PC-9 (cell line): ENCODE results near the gene AKT1S1. TPM values are rescaled to one million over a fixed set of nuclear protein-coding genes. Genes with fewer than 3 reads are reported as not detected.
"Not testable (repeated sequence)": the region's sequence is repeated elsewhere in the genome, so short reads cannot be mapped to it uniquely, and the experiment has no call there.

Source experiments
- BruUV-seq: library from RNA; stranded (reverse); fragments of 400-500 nt; replicated peaks from 2 replicates; lab custom pipeline; 2021; lab: Mats Ljungman, UMichigan
- CTCF ChIA-PET: fragments of 300-600 bp; sonication (Branson Sonifier 250); formaldehyde crosslinking; loops from one replicate; lab custom pipeline; 2022; ENCODE audit warnings: antibody characterized with exemption; lab: Charles Lee
- POLR2A ChIA-PET: fragments of 300-600 bp; sonication (Branson Sonifier 250); formaldehyde crosslinking; loops from one replicate; lab custom pipeline; 2022; ENCODE audit warnings: antibody characterized with exemption; ENCODE audit not compliant: unreplicated experiment; lab: Charles Lee
- DNase-seq, 2 experiments: peaks; one replicate each; pipeline versions ENCODE4 v3.0.0 to v3.0.0-alpha.2; 2015 to 2022; ENCODE audit warnings: mixed read lengths in 1 of 2
- H2AFZ ChIP-seq: fragments of 200-600 bp; sonication (generic); 2 replicates; pipeline ENCODE4 v1.8.1; 2017; ENCODE audit warnings: antibody characterized with exemption
- H3F3A ChIP-seq: fragments of 200-600 bp; sonication (generic); 2 replicates; pipeline ENCODE4 v1.8.1; 2017; ENCODE audit warnings: antibody characterized with exemption, mild to moderate bottlenecking, low read depth; ENCODE audit not compliant: insufficient read depth
- H3K27ac ChIP-seq: fragments of 200-600 bp; sonication (generic); 2 replicates; pipeline ENCODE4 v1.6.1; 2016; ENCODE audit warnings: mixed run types
- H3K27me3 ChIP-seq: fragments of 200-600 bp; sonication (generic); 2 replicates; pipeline ENCODE4 v1.6.1; 2016; ENCODE audit warnings: low read depth, mixed run types; ENCODE audit not compliant: insufficient read depth
- H3K36me3 ChIP-seq: fragments of 200-600 bp; sonication (generic); 2 replicates; pipeline ENCODE4 v1.6.1; 2016; ENCODE audit warnings: low read depth, mixed run types
- H3K4me1 ChIP-seq: fragments of 200-600 bp; sonication (generic); replicated peaks from 2 replicates; pipeline ENCODE4 v1.6.1; 2016; ENCODE audit warnings: mixed run types; ENCODE audit not compliant: insufficient read depth
- H3K4me2 ChIP-seq: fragments of 200-600 bp; sonication (generic); 2 replicates; pipeline ENCODE4 v1.6.1; 2017; ENCODE audit warnings: mixed run types
- H3K4me3 ChIP-seq: fragments of 200-600 bp; sonication (generic); 2 replicates; pipeline ENCODE4 v1.6.1; 2016; ENCODE audit warnings: mixed run types
- H3K79me2 ChIP-seq: fragments of 200-600 bp; sonication (generic); 2 replicates; pipeline ENCODE4 v1.6.1; 2017; ENCODE audit warnings: low read depth, mixed run types
- H3K9me2 ChIP-seq: fragments of 200-600 bp; sonication (generic); 2 replicates; pipeline ENCODE4 v1.8.1; 2017; ENCODE audit warnings: mild to moderate bottlenecking; ENCODE audit not compliant: insufficient read depth
- H3K9me3 ChIP-seq: fragments of 200-600 bp; sonication (generic); 2 replicates; pipeline ENCODE4 v1.8.1; 2016; ENCODE audit warnings: low read depth; ENCODE audit not compliant: insufficient read depth
- H4K20me1 ChIP-seq: fragments of 200-600 bp; sonication (generic); 2 replicates; pipeline ENCODE4 v1.8.1; 2017; ENCODE audit not compliant: insufficient read depth
- EZH2 ChIP-seq: fragments of 200-600 bp; sonication (generic); IDR thresholded peaks from 2 replicates; pipeline ENCODE4 v1.8.0; 2017; ENCODE audit warnings: antibody characterized with exemption, low read depth
- intact Hi-C: fragments of 100-400 bp; cut with micrococcal nuclease; formaldehyde crosslinking; loops from one replicate; pipeline ENCODE4 v1.10.0; 2022; ENCODE audit not compliant: unreplicated experiment
- total RNA-seq: library from RNA; stranded (reverse); gene quantifications from 2 replicates; pipeline ENCODE4 v1.2.3, GENCODE V29; 2021
- TF ChIP-seq, protein P1 (sequence below): fragments of 200-600 bp; sonication (generic); conservative IDR thresholded peaks from 2 replicates; pipeline ENCODE4 v1.6.1; 2017; ENCODE audit warnings: mixed run types, antibody characterized with exemption, mild to moderate bottlenecking, moderate library complexity

AKT1S1 gene
- total RNA-seq, 1 experiment from 2014 or later, result 143 TPM

DNA sequence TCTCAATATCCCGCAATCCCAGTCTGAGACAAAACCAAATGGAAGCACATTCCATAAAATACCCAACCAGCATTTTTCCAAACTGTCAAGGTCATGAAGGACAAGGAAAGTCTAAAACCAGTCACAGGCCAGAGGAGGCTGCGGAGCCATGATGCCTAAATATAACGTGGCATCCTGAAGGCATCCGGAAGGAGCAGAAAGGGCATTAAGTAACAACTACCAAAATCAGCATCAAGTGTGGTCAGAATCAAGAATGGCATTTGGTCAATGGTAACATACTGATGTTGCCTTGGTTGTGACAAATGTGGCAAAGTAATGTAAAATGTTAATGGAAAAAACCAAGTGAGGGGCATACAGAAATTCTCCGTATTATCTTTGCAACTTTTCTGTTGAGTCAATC is 48.3 kb upstream of the AKT1S1 start:
- Histone ChIP-seq H3K27ac (no peak overlapping the region), H3F3A (peaks cover 9% of the 10 kb centered on the region; the same call in 1 of the 2 replicates), H3K9me2 (no peaks in the 10 kb centered on the region), H3K4me2 (no peak overlapping the region), H3K27me3 (no peaks in the 10 kb centered on the region), H4K20me1 (peaks cover 64% of the 10 kb centered on the region), H3K9me3 (no peaks in the 10 kb centered on the region), H2AFZ (no peak overlapping the region), H3K36me3 (peaks cover 30% of the 10 kb centered on the region; the same call in 1 of the 2 replicates), H3K79me2 (peaks cover 84% of the 10 kb centered on the region), H3K4me3 (no peak overlapping the region), H3K4me1 (peaks cover 12% of the 10 kb centered on the region)
- TF ChIP-seq, protein P1, sequence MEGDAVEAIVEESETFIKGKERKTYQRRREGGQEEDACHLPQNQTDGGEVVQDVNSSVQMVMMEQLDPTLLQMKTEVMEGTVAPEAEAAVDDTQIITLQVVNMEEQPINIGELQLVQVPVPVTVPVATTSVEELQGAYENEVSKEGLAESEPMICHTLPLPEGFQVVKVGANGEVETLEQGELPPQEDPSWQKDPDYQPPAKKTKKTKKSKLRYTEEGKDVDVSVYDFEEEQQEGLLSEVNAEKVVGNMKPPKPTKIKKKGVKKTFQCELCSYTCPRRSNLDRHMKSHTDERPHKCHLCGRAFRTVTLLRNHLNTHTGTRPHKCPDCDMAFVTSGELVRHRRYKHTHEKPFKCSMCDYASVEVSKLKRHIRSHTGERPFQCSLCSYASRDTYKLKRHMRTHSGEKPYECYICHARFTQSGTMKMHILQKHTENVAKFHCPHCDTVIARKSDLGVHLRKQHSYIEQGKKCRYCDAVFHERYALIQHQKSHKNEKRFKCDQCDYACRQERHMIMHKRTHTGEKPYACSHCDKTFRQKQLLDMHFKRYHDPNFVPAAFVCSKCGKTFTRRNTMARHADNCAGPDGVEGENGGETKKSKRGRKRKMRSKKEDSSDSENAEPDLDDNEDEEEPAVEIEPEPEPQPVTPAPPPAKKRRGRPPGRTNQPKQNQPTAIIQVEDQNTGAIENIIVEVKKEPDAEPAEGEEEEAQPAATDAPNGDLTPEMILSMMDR, result no peak
- TF ChIP-seq EZH2, result no peak
- intact Hi-C loops, result loop anchor here (5.0 kb wide), 1 partner anchor 48 kb away; the partner anchor contains the start of genes AKT1S1 and TBC1D17
- no peak for DNase-seq
- POLR2A ChIA-PET, result interaction anchor here (0.6 kb wide), 1 partner anchor 29 kb away, joined by 3 read pairs; no protein-coding TSS in a partner anchor
- CTCF ChIA-PET, result no interaction called here
- BruUV-seq, result no TSS peak

DNA sequence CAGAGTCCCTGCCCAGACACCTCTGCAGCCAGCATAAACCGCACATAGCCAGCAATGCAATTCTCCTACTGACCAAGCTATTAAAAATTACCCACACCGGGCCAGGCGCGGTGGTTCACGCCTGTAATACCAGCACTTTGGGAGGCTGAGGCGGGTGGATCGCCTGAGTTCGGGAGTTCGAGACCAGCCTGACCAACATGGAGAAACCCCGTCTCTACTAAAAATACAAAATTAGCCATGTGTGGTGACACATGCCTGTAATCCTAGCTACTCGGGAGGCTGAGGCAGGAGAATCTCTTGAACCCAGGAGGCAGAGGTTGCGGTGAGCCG is 47.7 kb upstream of the AKT1S1 start:
- H3K27ac ChIP-seq, BruUV-seq, CTCF ChIA-PET, DNase-seq, H3K9me2 ChIP-seq, POLR2A ChIA-PET, H2AFZ ChIP-seq, H3K27me3 ChIP-seq, H3K4me3 ChIP-seq, H3K4me2 ChIP-seq, H3F3A ChIP-seq, H3K9me3 ChIP-seq: not testable (repeated sequence)
- Histone ChIP-seq H4K20me1 (peaks cover 70% of the 10 kb centered on the region), H3K79me2 (peaks cover 90% of the 10 kb centered on the region), H3K36me3 (peaks cover 30% of the 10 kb centered on the region; the same call in 1 of the 2 replicates), H3K4me1 (peaks cover 12% of the 10 kb centered on the region)
- intact Hi-C loops, result loop anchor here (5.0 kb wide), 1 partner anchor 48 kb away; the partner anchor contains the start of genes AKT1S1 and TBC1D17

DNA sequence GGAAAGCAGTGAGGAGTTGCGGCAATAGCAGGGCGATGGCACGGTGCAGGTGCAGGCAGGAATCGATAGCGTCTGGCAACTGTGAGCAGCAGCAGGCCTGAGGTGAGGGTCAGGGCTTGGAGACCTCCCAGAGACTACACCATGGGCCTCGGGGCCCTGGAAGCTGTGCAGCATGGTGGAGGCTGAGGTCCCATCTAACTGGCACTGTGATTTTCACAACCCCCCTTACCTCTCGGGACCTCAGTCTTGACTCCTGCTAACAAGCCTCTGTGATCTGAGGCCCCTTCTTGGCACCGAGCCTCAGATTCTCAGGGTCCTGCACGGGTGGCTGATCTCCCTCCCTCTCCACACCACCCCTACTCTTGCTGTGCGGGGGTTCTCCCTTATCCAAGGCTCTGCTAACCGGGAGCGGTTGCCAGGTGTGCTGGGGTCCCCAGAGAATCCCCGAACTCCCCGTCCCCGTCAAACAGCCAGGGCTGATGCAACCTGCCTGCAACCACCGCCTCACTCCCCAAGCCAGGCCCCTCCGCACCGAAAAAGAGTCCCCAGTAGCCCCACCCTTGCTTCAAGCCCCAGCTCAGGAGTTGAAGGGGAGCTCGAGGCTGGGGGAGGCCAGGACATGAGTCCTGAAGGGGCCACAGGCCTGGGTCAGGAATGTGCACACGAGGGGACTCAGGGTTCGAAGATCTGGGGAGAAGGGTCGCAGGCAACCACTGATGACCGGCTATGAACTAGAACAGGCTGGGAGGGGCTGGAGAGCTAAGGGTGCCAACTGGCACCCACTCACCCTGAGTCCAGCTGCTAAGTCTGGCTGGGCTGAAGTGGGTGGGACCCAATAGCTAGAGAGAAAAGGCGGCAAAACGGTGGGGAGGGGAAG is 47.1 kb upstream of the AKT1S1 start:
- Histone ChIP-seq H3K36me3 (peaks cover 33% of the 10 kb centered on the region), H3K4me3 (no peak overlapping the region), H3K4me2 (no peak overlapping the region), H3K4me1 (peaks cover 12% of the 10 kb centered on the region), H2AFZ (no peak overlapping the region), H3K27me3 (no peaks in the 10 kb centered on the region), H3K79me2 (peaks cover 96% of the 10 kb centered on the region), H3F3A (peaks cover 14% of the 10 kb centered on the region), H3K9me2 (no peaks in the 10 kb centered on the region), H3K9me3 (no peaks in the 10 kb centered on the region), H3K27ac (no peak overlapping the region), H4K20me1 (peaks cover 76% of the 10 kb centered on the region)
- POLR2A ChIA-PET, result no interaction called here
- CTCF ChIA-PET, result no interaction called here
- no TSS peak for BruUV-seq
- intact Hi-C loops, result no loop called here
- TF ChIP-seq EZH2, result no peak
- TF ChIP-seq, protein P1, result no peak
- DNase-seq, result no peak
